A549 (cell line): ENCODE measurements around the gene SPEM1. TPM values are rescaled to one million over a fixed set of nuclear protein-coding genes. Genes with fewer than 3 reads are reported as not detected.

Source experiments
- ATAC-seq, 2 experiments: fragments of 200-7000 bp in 1 of 2; fragments of >200 bp in 1 of 2; cut with Nextera tagmentation in 1 of 2; cut with Tn5 transposase in 1 of 2; 3 replicates each; pipeline versions ENCODE4 v1.8.0 to v1.9.1; 2018 to 2020; ENCODE audit warnings: mild to moderate bottlenecking in 1 of 2, moderate library complexity in 1 of 2
- CTCF ChIA-PET: fragments of 300-600 bp; sonication (Branson Sonifier 250); formaldehyde crosslinking; extraction: SDS; loops from one replicate; lab custom pipeline; 2021; ENCODE audit warnings: antibody characterized with exemption, inconsistent platforms; lab: Yijun Ruan, JAX
- POLR2A ChIA-PET: fragments of 350-600 bp; formaldehyde crosslinking; extraction: SDS; loops from one replicate; lab custom pipeline; 2021; ENCODE audit warnings: antibody characterized with exemption, inconsistent platforms; lab: Yijun Ruan, JAX
- DNase-seq, 2 experiments: peaks; one replicate each; pipeline versions ENCODE4 v3.0.0 to v3.0.0-alpha.2; 2011 to 2016; ENCODE audit warnings: low read depth in 1 of 2, low spot score in 1 of 2
- FAIRE-seq: peaks from 2 replicates; lab custom pipeline; 2011; peaks lifted over from hg19 to GRCh38; lab: Jason Lieb, UNC
- H3K27ac ChIP-seq, 2 experiments: fragments of >200 bp; sonication (Bioruptor Twin); formaldehyde crosslinking; 3 replicates each; pipeline ENCODE4 v1.5.1; 2016 to 2017
- H3K4me1 ChIP-seq: fragments of >200 bp; sonication (Bioruptor Twin); formaldehyde crosslinking; 3 replicates; pipeline ENCODE4 v1.6.1; 2016
- H3K4me2 ChIP-seq: fragments of >200 bp; sonication (Bioruptor Twin); formaldehyde crosslinking; 3 replicates; pipeline ENCODE4 v1.6.1; 2016
- H3K4me3 ChIP-seq: fragments of >200 bp; sonication (Bioruptor Twin); formaldehyde crosslinking; 3 replicates; pipeline ENCODE4 v1.5.1; 2016
- H3K9me3 ChIP-seq: fragments of >200 bp; sonication (Bioruptor Twin); formaldehyde crosslinking; 3 replicates; pipeline ENCODE4 v1.6.1; 2016
- ATOH8 ChIP-seq: fragments of 250-450 bp; sonication (Bioruptor Pico); IDR thresholded peaks from 2 replicates; pipeline ENCODE4 v1.5.0; 2020; ENCODE audit warnings: low read depth, mild to moderate bottlenecking, moderate library complexity
- BCL3 ChIP-seq: fragments of >200 bp; sonication (Bioruptor Twin); formaldehyde crosslinking; IDR thresholded peaks from 3 replicates; pipeline ENCODE4 v1.6.1; 2016
- CBX2 ChIP-seq: fragments of 200-600 bp; sonication (generic); IDR thresholded peaks from 2 replicates; pipeline ENCODE4 v1.6.1; 2016; ENCODE audit warnings: low read depth, mild to moderate bottlenecking, borderline replicate concordance
- CHD4 ChIP-seq: fragments of 200-600 bp; sonication (generic); IDR thresholded peaks from 2 replicates; pipeline ENCODE4 v1.6.1; 2016; ENCODE audit warnings: antibody characterized with exemption, mild to moderate bottlenecking, borderline replicate concordance
- CTCF ChIP-seq: fragments of >200 bp; sonication (Bioruptor Twin); formaldehyde crosslinking; IDR thresholded peaks from 3 replicates; pipeline ENCODE4 v1.5.1; 2016
- ELK1 ChIP-seq: fragments of 150-350 bp; IDR thresholded peaks from 2 replicates; pipeline ENCODE4 v1.6.1; 2014; ENCODE audit warnings: low read depth, mild to moderate bottlenecking, low read length
- ESRRA ChIP-seq: fragments of 150-350 bp; IDR thresholded peaks from 2 replicates; pipeline ENCODE4 v1.6.1; 2014; ENCODE audit warnings: mild to moderate bottlenecking, low read length, borderline replicate concordance
- GATA3 ChIP-seq: IDR thresholded peaks from 2 replicates; pipeline ENCODE4 v1.6.1; 2012; ENCODE audit warnings: borderline replicate concordance
- HES2 ChIP-seq: fragments of >200 bp; sonication (Bioruptor Twin); formaldehyde crosslinking; IDR thresholded peaks from 2 replicates; pipeline ENCODE4 v1.6.1; 2016
- JUN ChIP-seq, 2 experiments: fragments of >200 bp; sonication (Bioruptor Twin); formaldehyde crosslinking; IDR thresholded peaks; 2 replicates in 1 of 2; 3 replicates in 1 of 2; pipeline ENCODE4 v1.6.1; 2016 to 2017
- JUNB ChIP-seq: fragments of >200 bp; sonication (Bioruptor Twin); formaldehyde crosslinking; IDR thresholded peaks from 2 replicates; pipeline ENCODE4 v1.6.1; 2016
- NFE2L2 ChIP-seq: fragments of 150-350 bp; conservative IDR thresholded peaks from 2 replicates; pipeline ENCODE4 v1.6.1; 2014; ENCODE audit warnings: low read length
- NPAS2 ChIP-seq: fragments of 250-450 bp; sonication (Bioruptor Pico); IDR thresholded peaks from 2 replicates; pipeline ENCODE4 v1.8.0; 2022; ENCODE audit warnings: mild to moderate bottlenecking, moderate library complexity, borderline replicate concordance
- NR3C1 ChIP-seq: fragments of >200 bp; sonication (Bioruptor Twin); formaldehyde crosslinking; IDR thresholded peaks from 3 replicates; pipeline ENCODE4 v1.6.1; 2017
- PBX3 ChIP-seq: IDR thresholded peaks from 2 replicates; pipeline ENCODE4 v1.6.1; 2012
- PHF8 ChIP-seq: fragments of 200-600 bp; sonication (generic); IDR thresholded peaks from 2 replicates; pipeline ENCODE4 v1.6.1; 2016; ENCODE audit warnings: low read depth, mild to moderate bottlenecking, antibody characterized with exemption, moderate library complexity, borderline replicate concordance
- POLR2A ChIP-seq: IDR thresholded peaks from 2 replicates; pipeline ENCODE4 v1.6.1; 2012; ENCODE audit warnings: mild to moderate bottlenecking, low read length
- POLR2AphosphoS2 ChIP-seq: conservative IDR thresholded peaks from 2 replicates; pipeline ENCODE4 v1.6.1; 2012; ENCODE audit warnings: low read length, improper control_type of control experiment, inconsistent platforms
- RFX5 ChIP-seq: fragments of 450-650 bp; IDR thresholded peaks from 2 replicates; pipeline ENCODE4 v1.7.1; 2014; ENCODE audit warnings: antibody characterized with exemption, mild to moderate bottlenecking, moderate library complexity
- RNF2 ChIP-seq: fragments of 200-600 bp; sonication (generic); IDR thresholded peaks from 2 replicates; pipeline ENCODE4 v1.6.1; 2016; ENCODE audit warnings: low read depth, mild to moderate bottlenecking, antibody characterized with exemption, moderate library complexity, borderline replicate concordance
- SMC3 ChIP-seq: fragments of >200 bp; sonication (Bioruptor Twin); formaldehyde crosslinking; IDR thresholded peaks from 3 replicates; pipeline ENCODE4 v1.6.1; 2018; ENCODE audit warnings: inconsistent platforms
- TFCP2L1 ChIP-seq: fragments of 250-450 bp; sonication (Bioruptor Pico); IDR thresholded peaks from 2 replicates; pipeline ENCODE4 v1.5.0; 2021; ENCODE audit warnings: mild to moderate bottlenecking
- TP53 ChIP-seq: fragments of 250-450 bp; sonication (Bioruptor Pico); IDR thresholded peaks from 2 replicates; pipeline ENCODE4 v1.5.0; 2021; ENCODE audit warnings: mild to moderate bottlenecking, moderate library complexity
- ZC3H11A ChIP-seq: fragments of 450-650 bp; IDR thresholded peaks from 2 replicates; pipeline ENCODE4 v1.6.1; 2014; ENCODE audit warnings: antibody characterized with exemption, mild to moderate bottlenecking
- ZNF302 ChIP-seq: fragments of 250-450 bp; sonication (Bioruptor Pico); IDR thresholded peaks from 2 replicates; pipeline ENCODE4 v1.9.0; 2021; ENCODE audit warnings: inconsistent platforms, mild to moderate bottlenecking, moderate library complexity
- ZSCAN20 ChIP-seq: fragments of 250-450 bp; sonication (Bioruptor Pico); IDR thresholded peaks from 2 replicates; pipeline ENCODE4 v1.8.0; 2022; ENCODE audit warnings: mild to moderate bottlenecking, moderate library complexity
- WGBS: methylation state at CpG from one replicate; pipeline ENCODE4 v1.1.6; 2017; ENCODE audit errors: missing lambda C conversion rate; 5-methylcytosine and 5-hydroxymethylcytosine counted together
- polyA plus RNA-seq, 4 experiments: library from polyadenylated mRNA; depleted of rRNA in 3 of 4; stranded (reverse); fragments of >200 nt; fragmentation: RNase III in 1 of 4; extraction: RNeasy Plus Mini Kit Qiagen cat#74134 plus additional on column Dnase treatment in 1 of 4; gene quantifications; 2 replicates in 3 of 4; 3 replicates in 1 of 4; pipeline ENCODE4 v1.2.3, GENCODE V29; 2011 to 2017

The SPEM1 gene
- polyA plus RNA-seq, 2 of the 4 experiments (the other 2 are of a cell fraction), result 0.09 TPM; not detected in 1

GRCh38 chr17:7383371-7383741 is 36.8 kb upstream of the SPEM1 start (continued):
- TF ChIP-seq ATOH8 (CRISPR knock-in tag), result no peak
- TF ChIP-seq HES2, result no peak

- no peak for DNase-seq
- H3K9me3 ChIP-seq, result peaks cover 15% of the 10 kb centered on the region
- ChIA-PET CTCF (interaction anchor here (1.0 to 17.1 kb wide), 7 partner anchors 9 to 177 kb away, joined by 3 to 139 read pairs (median 7); partner anchors contain the start of genes KCTD11 and TMEM95), POLR2A (interaction anchor here (0.6 to 1.3 kb wide), 2 partner anchors 10 to 339 kb away, joined by 4 to 5 read pairs; partner anchors contain the start of gene PLSCR3)
- ATAC-seq, result no peak
- no peaks in the 10 kb centered on the region for H3K4me1 ChIP-seq
- H3K4me2 ChIP-seq, result no peak overlapping the region
- 95% methylated on average over 63 of the region's 65 CpGs for WGBS
- no peak overlapping the region for H3K4me3 ChIP-seq
- H3K27ac ChIP-seq, result no peak overlapping the region
- TF ChIP-seq SMC3, result no peak
- TF ChIP-seq ZNF302 (CRISPR knock-in tag), result no peak
- no peak for TF ChIP-seq ZSCAN20 (CRISPR knock-in tag)
- no peak for TF ChIP-seq RFX5
- TF ChIP-seq POLR2A, result no peak
- FAIRE-seq, result no peak
Observed at GRCh38 chr17:7383742-7384488, 36.2 kb upstream of the SPEM1 start.

GRCh38 chr17:7384489-7385081 is 35.5 kb upstream of the SPEM1 start:
- ATAC-seq (no peak), FAIRE-seq (no peak)
- Histone ChIP-seq H3K27ac (no peak overlapping the region), H3K9me3 (peaks cover 9% of the 10 kb centered on the region), H3K4me1 (no peaks in the 10 kb centered on the region), H3K4me3 (no peak overlapping the region)
- ChIA-PET CTCF (interaction anchor here (1.4 to 17.1 kb wide), 6 partner anchors 10 to 176 kb away, joined by 3 to 139 read pairs (median 7); partner anchors contain the start of genes KCTD11 and TMEM95), POLR2A (no interaction called here)
- TF ChIP-seq RNF2, result no peak
- no peak for TF ChIP-seq PHF8
- no peak for TF ChIP-seq NPAS2
- TF ChIP-seq ZNF302 (CRISPR knock-in tag), result no peak
- TF ChIP-seq CBX2, result no peak
- no peak for TF ChIP-seq ZC3H11A
- no peak for TF ChIP-seq TP53 (CRISPR knock-in tag)
- TF ChIP-seq PBX3, result no peak
- TF ChIP-seq JUN (IDR thresholded peaks at IDR 0.05), result no peak
- TF ChIP-seq CTCF, result no peak
- TF ChIP-seq NFE2L2, result no peak
- no peak for TF ChIP-seq ESRRA
- TF ChIP-seq NR3C1, result no peak
- no peak for TF ChIP-seq GATA3
- no peak for TF ChIP-seq POLR2AphosphoS2
- no peak for TF ChIP-seq CHD4
- TF ChIP-seq BCL3, result no peak
- no peak for TF ChIP-seq TFCP2L1 (CRISPR knock-in tag)
- TF ChIP-seq JUNB, result no peak
- TF ChIP-seq ELK1, result no peak
- TF ChIP-seq, all 56 proteins: peak for 0
- no peak overlapping the region for H3K4me2 ChIP-seq
- DNase-seq, result no peak
- 90% methylated on average over 21 of the region's 23 CpGs for WGBS
